Astrocyte of the spinal cord (primary cell): ENCODE measurements around the gene IL1RAPL2.
A peak's percentile ranks its signal among the peaks of the same experiment; 100 is the strongest.

Experiments used
- DNase-seq: peaks from one replicate; pipeline ENCODE4 v3.0.0; 2011; ENCODE audit warnings: low read depth, low spot score
- H3K4me3 ChIP-seq: 2 replicates; pipeline ENCODE4 v1.5.1; 2011; ENCODE audit warnings: low read depth, mild to moderate bottlenecking, low read length, moderate library complexity
- in situ Hi-C: cut with HindIII; loops from 2 replicates; pipeline ENCODE4 v1.10.0; 2017; ENCODE audit warnings: low sequenced_read_pairs
- TF ChIP-seq, protein P1 (sequence below): IDR thresholded peaks from 2 replicates; pipeline ENCODE4 v1.5.1; 2012; ENCODE audit warnings: low read depth, mild to moderate bottlenecking, low read length, inconsistent platforms

IL1RAPL2 gene

DNA sequence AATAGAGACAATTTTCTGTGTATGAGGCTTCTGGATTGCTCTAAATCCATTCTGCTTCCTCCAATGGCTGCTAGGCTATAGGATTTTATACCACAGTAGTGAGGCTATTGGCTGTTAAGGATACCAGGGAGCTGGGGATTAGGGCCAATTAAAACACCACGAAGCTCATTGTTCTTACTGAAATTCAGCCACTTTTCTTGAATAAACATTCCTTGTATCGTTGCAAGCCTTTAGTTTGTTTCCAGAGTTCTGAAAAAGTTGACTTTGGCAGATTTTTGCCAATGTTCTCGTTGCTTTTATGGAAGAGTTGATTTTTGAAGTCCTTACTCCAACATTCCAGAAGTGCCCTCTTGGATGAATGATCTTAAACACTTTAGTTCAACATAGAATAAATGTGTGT is 892.8 kb downstream of the IL1RAPL2 start:
- no peak overlapping the region for H3K4me3 ChIP-seq
- in situ Hi-C loops, result no loop called here
- TF ChIP-seq, protein P1, sequence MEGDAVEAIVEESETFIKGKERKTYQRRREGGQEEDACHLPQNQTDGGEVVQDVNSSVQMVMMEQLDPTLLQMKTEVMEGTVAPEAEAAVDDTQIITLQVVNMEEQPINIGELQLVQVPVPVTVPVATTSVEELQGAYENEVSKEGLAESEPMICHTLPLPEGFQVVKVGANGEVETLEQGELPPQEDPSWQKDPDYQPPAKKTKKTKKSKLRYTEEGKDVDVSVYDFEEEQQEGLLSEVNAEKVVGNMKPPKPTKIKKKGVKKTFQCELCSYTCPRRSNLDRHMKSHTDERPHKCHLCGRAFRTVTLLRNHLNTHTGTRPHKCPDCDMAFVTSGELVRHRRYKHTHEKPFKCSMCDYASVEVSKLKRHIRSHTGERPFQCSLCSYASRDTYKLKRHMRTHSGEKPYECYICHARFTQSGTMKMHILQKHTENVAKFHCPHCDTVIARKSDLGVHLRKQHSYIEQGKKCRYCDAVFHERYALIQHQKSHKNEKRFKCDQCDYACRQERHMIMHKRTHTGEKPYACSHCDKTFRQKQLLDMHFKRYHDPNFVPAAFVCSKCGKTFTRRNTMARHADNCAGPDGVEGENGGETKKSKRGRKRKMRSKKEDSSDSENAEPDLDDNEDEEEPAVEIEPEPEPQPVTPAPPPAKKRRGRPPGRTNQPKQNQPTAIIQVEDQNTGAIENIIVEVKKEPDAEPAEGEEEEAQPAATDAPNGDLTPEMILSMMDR, result no peak
- peak; percentile 53 for DNase-seq

- in situ Hi-C loops, result no loop called here
- peak; percentile 68 for DNase-seq
- no peak overlapping the region for H3K4me3 ChIP-seq
- TF ChIP-seq, protein P1, result no peak
These were observed 894.4 kb downstream of the IL1RAPL2 start for GRCh38 chrX:105460376-105460775.

DNA sequence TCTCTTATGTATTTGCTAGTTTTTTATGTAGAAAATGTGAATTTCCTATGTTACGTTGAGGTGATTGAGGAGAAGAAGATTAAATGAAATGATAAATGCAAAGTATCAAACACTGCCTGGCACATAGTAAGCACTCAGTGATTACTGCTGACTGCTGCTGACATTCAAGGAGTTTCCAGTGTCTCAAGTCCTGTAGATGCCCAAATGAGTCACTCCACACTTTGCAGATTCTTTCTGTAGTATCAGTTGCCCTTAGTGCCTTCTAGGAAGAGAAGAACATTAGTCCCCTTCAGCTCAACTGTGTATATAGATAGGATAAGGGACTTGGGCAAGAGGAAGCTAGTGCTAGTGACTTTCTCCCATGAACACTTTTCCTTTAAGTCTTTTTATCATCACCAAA is 895.0 kb downstream of the IL1RAPL2 start:
- TF ChIP-seq, protein P1, result no peak
- in situ Hi-C loops, result no loop called here
- DNase-seq, result no peak
- H3K4me3 ChIP-seq, result no peak overlapping the region

- in situ Hi-C loops, result no loop called here
- TF ChIP-seq, protein P1, result no peak
- no peak overlapping the region for H3K4me3 ChIP-seq
These were observed 896.2 kb downstream of the IL1RAPL2 start for GRCh38 chrX:105462186-105462585.

GRCh38 chrX:105463473-105463872 is 897.5 kb downstream of the IL1RAPL2 start:
- in situ Hi-C loops, result no loop called here
- TF ChIP-seq, protein P1, result no peak
- H3K4me3 ChIP-seq, result no peak overlapping the region
- no peak for DNase-seq

More at GRCh38 chrX:105462186-105462585, 896.2 kb downstream of the IL1RAPL2 start:
- DNase-seq, result no peak

DNA sequence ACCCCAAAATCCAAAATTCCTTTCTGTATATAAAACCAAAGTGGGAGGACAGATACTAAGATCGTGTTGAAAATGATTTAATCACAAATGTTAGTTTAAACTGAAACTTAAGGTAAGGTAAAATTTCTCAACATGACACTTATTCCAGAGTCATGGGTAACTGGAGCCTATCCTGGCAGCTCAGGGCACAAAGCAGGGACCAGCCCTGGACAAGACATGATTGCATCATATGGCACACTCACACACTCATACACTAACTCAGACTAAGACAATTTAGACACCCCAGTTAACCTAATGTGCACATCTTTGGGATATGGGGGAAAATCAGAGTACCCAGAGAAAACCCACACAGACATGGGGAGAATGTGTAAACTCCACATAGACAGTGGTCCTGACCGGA is 898.6 kb downstream of the IL1RAPL2 start:
- in situ Hi-C loops, result no loop called here
- DNase-seq, result no peak
- TF ChIP-seq, protein P1, result no peak
- H3K4me3 ChIP-seq, result no peak overlapping the region

DNA sequence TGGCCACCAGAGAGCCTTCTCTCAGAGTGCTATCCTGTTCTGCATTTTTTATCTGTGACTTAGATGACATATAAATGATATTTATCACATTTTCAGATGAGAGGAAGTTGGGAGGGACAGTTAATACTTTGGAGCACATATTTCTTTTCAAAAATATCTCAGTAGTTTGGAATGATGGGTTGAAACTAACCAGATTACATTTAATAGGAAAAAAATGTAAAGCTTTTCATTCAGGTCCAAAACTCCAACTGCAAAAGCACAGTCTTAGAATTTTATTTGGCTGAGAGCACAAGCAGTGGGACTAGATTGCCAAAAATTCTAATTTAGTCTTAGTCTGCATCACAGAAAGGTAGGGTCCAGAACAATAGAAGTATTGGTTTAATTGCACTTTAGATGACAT is 902.7 kb downstream of the IL1RAPL2 start:
- in situ Hi-C loops, result no loop called here
- no peak overlapping the region for H3K4me3 ChIP-seq
- DNase-seq, result no peak
- TF ChIP-seq, protein P1, result no peak
